22Rv1 (cell line): ENCODE data around the gene AATF.

Experiments
- CTCF ChIP-seq: fragments of 450-650 bp; IDR thresholded peaks from 2 replicates; pipeline ENCODE4 v1.5.1; 2017; ENCODE audit warnings: mild to moderate bottlenecking
- ZFX ChIP-seq: fragments of 450-650 bp; IDR thresholded peaks from 2 replicates; pipeline ENCODE4 v1.6.1; 2017; ENCODE audit warnings: antibody characterized with exemption, borderline replicate concordance

- TF ChIP-seq CTCF (no peak), ZFX (no peak)
These were observed 6.6 kb upstream of the AATF start for GRCh38 chr17:36942019-36942599.
